Esophagus squamous epithelium (tissue), 4 donors: ENCODE data around the gene MTOR.

Source experiments
- POLR2A ChIP-seq, 4 donors: fragments of 450-650 bp; IDR thresholded peaks; one replicate each; pipeline ENCODE4 v1.6.1; 2017; ENCODE audit warnings: antibody characterized with exemption in 4 of 4, mild to moderate bottlenecking in 4 of 4, moderate library complexity in 3 of 4
- TF ChIP-seq, protein P1 (sequence below), 6 experiments: fragments of 450-650 bp in 4 of 6; fragments of 200-600 bp in 2 of 6; sonication (generic) in 2 of 6; IDR thresholded peaks; one replicate each; pipeline ENCODE4 v1.5.1; 2016 to 2019; ENCODE audit warnings: antibody characterized with exemption in 6 of 6, mild to moderate bottlenecking in 4 of 6, moderate library complexity in 4 of 6

DNA sequence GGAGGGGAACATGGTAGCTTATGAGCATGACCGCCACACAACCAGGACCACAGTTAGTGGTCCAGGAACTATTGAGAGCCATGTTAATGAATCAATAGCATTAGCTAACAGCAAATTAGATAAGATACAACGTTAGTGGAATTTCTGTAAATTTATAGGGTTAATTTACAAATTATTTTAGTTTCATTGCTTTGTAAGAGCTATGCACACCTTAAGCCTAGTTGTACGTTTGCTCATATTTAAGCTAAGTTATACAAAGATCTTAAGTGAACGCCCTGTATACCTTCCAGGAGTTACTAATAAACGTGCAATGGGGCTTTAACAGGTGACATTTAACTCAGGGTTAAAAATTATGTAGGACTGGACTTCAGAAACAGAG lies 163.4 kb downstream of the MTOR start:
- TF ChIP-seq, protein P1, sequence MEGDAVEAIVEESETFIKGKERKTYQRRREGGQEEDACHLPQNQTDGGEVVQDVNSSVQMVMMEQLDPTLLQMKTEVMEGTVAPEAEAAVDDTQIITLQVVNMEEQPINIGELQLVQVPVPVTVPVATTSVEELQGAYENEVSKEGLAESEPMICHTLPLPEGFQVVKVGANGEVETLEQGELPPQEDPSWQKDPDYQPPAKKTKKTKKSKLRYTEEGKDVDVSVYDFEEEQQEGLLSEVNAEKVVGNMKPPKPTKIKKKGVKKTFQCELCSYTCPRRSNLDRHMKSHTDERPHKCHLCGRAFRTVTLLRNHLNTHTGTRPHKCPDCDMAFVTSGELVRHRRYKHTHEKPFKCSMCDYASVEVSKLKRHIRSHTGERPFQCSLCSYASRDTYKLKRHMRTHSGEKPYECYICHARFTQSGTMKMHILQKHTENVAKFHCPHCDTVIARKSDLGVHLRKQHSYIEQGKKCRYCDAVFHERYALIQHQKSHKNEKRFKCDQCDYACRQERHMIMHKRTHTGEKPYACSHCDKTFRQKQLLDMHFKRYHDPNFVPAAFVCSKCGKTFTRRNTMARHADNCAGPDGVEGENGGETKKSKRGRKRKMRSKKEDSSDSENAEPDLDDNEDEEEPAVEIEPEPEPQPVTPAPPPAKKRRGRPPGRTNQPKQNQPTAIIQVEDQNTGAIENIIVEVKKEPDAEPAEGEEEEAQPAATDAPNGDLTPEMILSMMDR (IDR thresholded peaks at IDR 0.05) = no peak
- no peak for TF ChIP-seq POLR2A (IDR thresholded peaks at IDR 0.05)
